SU-DHL-6 (cell line): ENCODE measurements around the gene CNTN1.

Experiments used
- H2AFZ ChIP-seq: fragments of 200-600 bp; sonication (generic); 2 replicates; pipeline ENCODE4 v1.6.1; 2014; ENCODE audit warnings: low read depth, mild to moderate bottlenecking, moderate library complexity, mixed read lengths, antibody characterized with exemption, low read length; ENCODE audit not compliant: severe bottlenecking
- H3F3A ChIP-seq: fragments of 200-600 bp; shearing (Covaris generic); 2 replicates; pipeline ENCODE4 v1.6.0; 2016; ENCODE audit warnings: antibody characterized with exemption, mild to moderate bottlenecking; ENCODE audit not compliant: insufficient read depth
- H3K27ac ChIP-seq: fragments of 200-600 bp; sonication (generic); 2 replicates; pipeline ENCODE4 v1.5.1; 2016; ENCODE audit warnings: low read depth, mild to moderate bottlenecking, low read length, moderate library complexity, mixed read lengths
- H3K27me3 ChIP-seq: fragments of 200-600 bp; sonication (generic), shearing (Covaris generic); 2 replicates; pipeline ENCODE4 v1.6.0; 2014; ENCODE audit warnings: mild to moderate bottlenecking, low read length
- H3K36me3 ChIP-seq: fragments of 200-600 bp; sonication (generic); 2 replicates; pipeline ENCODE4 v1.6.1; 2014; ENCODE audit warnings: mild to moderate bottlenecking, low read length, mixed read lengths
- H3K4me2 ChIP-seq: fragments of 300-600, 200-600 bp; shearing (Covaris generic), sonication (generic); 2 replicates; pipeline ENCODE4 v1.6.0; 2014; ENCODE audit warnings: low read length, low read depth, mild to moderate bottlenecking; ENCODE audit not compliant: poor library complexity, severe bottlenecking
- H3K4me3 ChIP-seq: fragments of 200-600 bp; sonication (generic); 2 replicates; pipeline ENCODE4 v1.5.1; 2014; ENCODE audit warnings: antibody characterized with exemption, low read length, mild to moderate bottlenecking, mixed read lengths; ENCODE audit not compliant: insufficient read depth, poor library complexity, severe bottlenecking
- H3K79me2 ChIP-seq: fragments of 200-600 bp; sonication (generic); 2 replicates; pipeline ENCODE4 v1.6.1; 2014; ENCODE audit warnings: mild to moderate bottlenecking, low read length, moderate library complexity; ENCODE audit not compliant: insufficient read depth
- H3K9ac ChIP-seq: fragments of 200-600 bp; sonication (generic); 2 replicates; pipeline ENCODE4 v1.7.0; 2014; ENCODE audit warnings: mild to moderate bottlenecking, low read length
- H3K9me2 ChIP-seq: fragments of 200-600 bp; sonication (generic); replicated peaks from 2 replicates; pipeline ENCODE4 v1.6.1; 2014; ENCODE audit warnings: low read length; ENCODE audit not compliant: insufficient read depth
- H3K9me3 ChIP-seq: fragments of 200-600 bp; sonication (generic); 2 replicates; pipeline ENCODE4 v1.6.1; 2014; ENCODE audit warnings: low read length, mixed read lengths; ENCODE audit not compliant: insufficient read depth
- H4K20me1 ChIP-seq: fragments of 200-600 bp; sonication (generic); 2 replicates; pipeline ENCODE4 v1.6.1; 2014; ENCODE audit warnings: low read depth, mild to moderate bottlenecking, antibody characterized with exemption, low read length, moderate library complexity, mixed read lengths
- CTCF ChIP-seq: fragments of 200-600 bp; sonication (generic); IDR thresholded peaks from one replicate; pipeline ENCODE4 v1.5.1; 2017; ENCODE audit warnings: antibody characterized with exemption, mild to moderate bottlenecking, low read length, moderate library complexity; ENCODE audit not compliant: insufficient read depth, poor library complexity, severe bottlenecking
- EZH2phosphoT487 ChIP-seq: fragments of 200-600 bp; sonication (generic), shearing (Covaris generic); conservative IDR thresholded peaks from 2 replicates; pipeline ENCODE4 v1.6.1; 2018; ENCODE audit warnings: mild to moderate bottlenecking, antibody characterized with exemption, low read length, moderate library complexity, mixed read lengths

CNTN1 gene

GRCh38 chr12:40738856-40739255 is 46.6 kb downstream of the CNTN1 start:
- H3K9me2 ChIP-seq: no peaks in the 10 kb centered on the region
- no peak for TF ChIP-seq EZH2phosphoT487
- TF ChIP-seq CTCF: no peak
- no peaks in the 10 kb centered on the region for H3F3A ChIP-seq
- H3K79me2 ChIP-seq: no peaks in the 10 kb centered on the region
- H3K9me3 ChIP-seq: no peaks in the 10 kb centered on the region
- H3K36me3 ChIP-seq: no peaks in the 10 kb centered on the region
- no peaks in the 10 kb centered on the region for H3K27me3 ChIP-seq
- no peaks in the 10 kb centered on the region for H4K20me1 ChIP-seq
- H3K27ac ChIP-seq: no peak overlapping the region
- H2AFZ ChIP-seq: no peak overlapping the region
- H3K4me2 ChIP-seq: no peak overlapping the region
- H3K4me3 ChIP-seq: no peak overlapping the region
- H3K9ac ChIP-seq: no peak overlapping the region

GRCh38 chr12:40742041-40742440 is 49.8 kb downstream of the CNTN1 start:
- H3F3A ChIP-seq: no peaks in the 10 kb centered on the region

GRCh38 chr12:40745386-40745785 is 53.1 kb downstream of the CNTN1 start:
- Histone ChIP-seq H3K36me3 (no peaks in the 10 kb centered on the region), H3K9ac (no peak overlapping the region), H3K27ac (no peak overlapping the region), H3K27me3 (no peaks in the 10 kb centered on the region), H4K20me1 (no peaks in the 10 kb centered on the region), H2AFZ (no peak overlapping the region), H3K79me2 (no peaks in the 10 kb centered on the region), H3F3A (no peaks in the 10 kb centered on the region), H3K4me3 (no peak overlapping the region), H3K9me3 (no peaks in the 10 kb centered on the region), H3K4me2 (no peak overlapping the region), H3K9me2 (no peaks in the 10 kb centered on the region)
- TF ChIP-seq CTCF (no peak), EZH2phosphoT487 (no peak)

More at GRCh38 chr12:40742041-40742440, 49.8 kb downstream of the CNTN1 start:
- H3K4me2 ChIP-seq: no peak overlapping the region
- H3K36me3 ChIP-seq: no peaks in the 10 kb centered on the region
- no peaks in the 10 kb centered on the region for H3K9me3 ChIP-seq
- no peak overlapping the region for H3K9ac ChIP-seq
- H3K9me2 ChIP-seq: no peaks in the 10 kb centered on the region
- no peak overlapping the region for H3K4me3 ChIP-seq
- H3K79me2 ChIP-seq: no peaks in the 10 kb centered on the region
- no peaks in the 10 kb centered on the region for H4K20me1 ChIP-seq
- TF ChIP-seq CTCF (no peak), EZH2phosphoT487 (no peak)
- no peak overlapping the region for H3K27ac ChIP-seq
- H2AFZ ChIP-seq: no peak overlapping the region
- no peaks in the 10 kb centered on the region for H3K27me3 ChIP-seq

- Histone ChIP-seq H3K36me3 (no peaks in the 10 kb centered on the region), H4K20me1 (no peaks in the 10 kb centered on the region), H3K4me2 (no peak overlapping the region), H3F3A (no peaks in the 10 kb centered on the region), H2AFZ (no peak overlapping the region), H3K79me2 (no peaks in the 10 kb centered on the region), H3K9me3 (no peaks in the 10 kb centered on the region), H3K4me3 (no peak overlapping the region), H3K27me3 (no peaks in the 10 kb centered on the region), H3K9ac (no peak overlapping the region), H3K9me2 (no peaks in the 10 kb centered on the region), H3K27ac (no peak overlapping the region)
- TF ChIP-seq EZH2phosphoT487 (no peak), CTCF (no peak)
Observed at GRCh38 chr12:40749863-40750262, 57.6 kb downstream of the CNTN1 start.
